PC-3 (cell line): ENCODE measurements around the gene ROR1.

Experiments used
- EZH2phosphoT487 ChIP-seq: fragments of 300-600 bp; sonication (generic); IDR thresholded peaks from 2 replicates; pipeline ENCODE4 v1.6.1; 2018; ENCODE audit warnings: mild to moderate bottlenecking, antibody characterized with exemption, low read length, borderline replicate concordance
- TF ChIP-seq, protein P1 (sequence below): fragments of 300-600 bp; sonication (generic); conservative IDR thresholded peaks from 2 replicates; pipeline ENCODE4 v1.5.1; 2017; ENCODE audit warnings: antibody characterized with exemption, low read depth, mild to moderate bottlenecking, low read length

DNA sequence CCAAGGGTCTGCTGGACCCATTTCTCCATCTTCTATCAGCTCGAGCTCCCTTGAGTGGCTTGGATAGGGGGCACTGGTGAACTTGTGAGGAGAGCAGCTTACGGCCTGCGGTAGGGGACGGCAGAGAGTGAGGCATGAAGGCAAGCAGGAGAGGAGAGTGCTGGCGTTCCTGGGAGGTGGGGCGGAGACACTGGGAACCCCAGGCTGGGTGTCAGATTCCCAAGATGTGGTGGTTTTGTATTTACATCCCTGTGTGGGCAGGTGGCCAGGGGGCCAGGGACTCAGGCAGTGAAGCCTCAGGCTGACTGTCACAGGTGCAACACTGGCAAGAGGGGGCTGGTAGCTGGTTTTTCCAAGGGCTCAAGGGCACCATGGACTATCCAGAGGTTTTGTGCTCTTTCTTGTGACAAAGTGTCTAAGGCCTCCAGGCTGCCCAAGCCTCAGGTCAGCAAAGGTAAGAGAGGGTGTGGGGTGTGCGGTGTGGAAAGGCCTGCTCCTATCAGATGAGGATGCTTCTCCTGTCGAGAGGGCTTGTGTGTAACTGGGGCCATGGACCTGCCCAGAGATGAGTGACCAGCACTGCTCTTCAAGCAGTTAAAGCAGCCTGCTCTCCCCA, 45.1 kb upstream of the ROR1 start:
- no peak for TF ChIP-seq EZH2phosphoT487
- TF ChIP-seq, protein P1, sequence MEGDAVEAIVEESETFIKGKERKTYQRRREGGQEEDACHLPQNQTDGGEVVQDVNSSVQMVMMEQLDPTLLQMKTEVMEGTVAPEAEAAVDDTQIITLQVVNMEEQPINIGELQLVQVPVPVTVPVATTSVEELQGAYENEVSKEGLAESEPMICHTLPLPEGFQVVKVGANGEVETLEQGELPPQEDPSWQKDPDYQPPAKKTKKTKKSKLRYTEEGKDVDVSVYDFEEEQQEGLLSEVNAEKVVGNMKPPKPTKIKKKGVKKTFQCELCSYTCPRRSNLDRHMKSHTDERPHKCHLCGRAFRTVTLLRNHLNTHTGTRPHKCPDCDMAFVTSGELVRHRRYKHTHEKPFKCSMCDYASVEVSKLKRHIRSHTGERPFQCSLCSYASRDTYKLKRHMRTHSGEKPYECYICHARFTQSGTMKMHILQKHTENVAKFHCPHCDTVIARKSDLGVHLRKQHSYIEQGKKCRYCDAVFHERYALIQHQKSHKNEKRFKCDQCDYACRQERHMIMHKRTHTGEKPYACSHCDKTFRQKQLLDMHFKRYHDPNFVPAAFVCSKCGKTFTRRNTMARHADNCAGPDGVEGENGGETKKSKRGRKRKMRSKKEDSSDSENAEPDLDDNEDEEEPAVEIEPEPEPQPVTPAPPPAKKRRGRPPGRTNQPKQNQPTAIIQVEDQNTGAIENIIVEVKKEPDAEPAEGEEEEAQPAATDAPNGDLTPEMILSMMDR, result no peak
